Ectodermal cell (in vitro differentiated cells): ENCODE data around the gene IGSF3.

Experiments used
- H3K27ac ChIP-seq: 2 replicates; pipeline ENCODE4 v1.7.0; 2013; ENCODE audit warnings: mild to moderate bottlenecking, low read depth, low read length; ENCODE audit not compliant: insufficient read depth, poor library complexity, severe bottlenecking
- H3K27me3 ChIP-seq: 2 replicates; pipeline ENCODE4 v1.7.0; 2013; ENCODE audit warnings: mild to moderate bottlenecking, low read length; ENCODE audit not compliant: insufficient read depth, control insufficient read depth, poor library complexity, severe bottlenecking
- H3K36me3 ChIP-seq: one replicate; pipeline ENCODE4 v1.7.0; 2013; ENCODE audit warnings: low read length; ENCODE audit not compliant: control insufficient read depth, insufficient read depth
- H3K4me1 ChIP-seq: one replicate; pipeline ENCODE4 v1.7.0; 2013; ENCODE audit warnings: low read length; ENCODE audit not compliant: control insufficient read depth, insufficient read depth
- H3K4me3 ChIP-seq: 2 replicates; pipeline ENCODE4 v1.7.0; 2013; ENCODE audit warnings: low read depth, low read length, control low read depth; ENCODE audit not compliant: insufficient read depth
- H3K9me3 ChIP-seq: 2 replicates; pipeline ENCODE4 v1.7.0; 2013; ENCODE audit warnings: mild to moderate bottlenecking, low read length, moderate library complexity; ENCODE audit not compliant: control insufficient read depth
- WGBS, 2 experiments: methylation state at CpG; one replicate each; pipeline ENCODE4 v1.1.7; 2013; ENCODE audit warnings: missing lambda C conversion rate in 2 of 2; 5-methylcytosine and 5-hydroxymethylcytosine counted together

IGSF3 gene

GRCh38 chr1:116706123-116706522 lies 38.6 kb upstream of the IGSF3 start:
- H3K9me3 ChIP-seq, result no peaks in the 10 kb centered on the region
- H3K27me3 ChIP-seq, result no peaks in the 10 kb centered on the region
- no peaks in the 10 kb centered on the region for H3K36me3 ChIP-seq
- WGBS, 2 experiments, result 88 to 94% methylated on average over 2 of the region's 2 CpGs
- H3K4me1 ChIP-seq, result no peaks in the 10 kb centered on the region
- no peak overlapping the region for H3K27ac ChIP-seq
- no peak overlapping the region for H3K4me3 ChIP-seq

GRCh38 chr1:116704278-116704677 lies 36.7 kb upstream of the IGSF3 start:
- Histone ChIP-seq H3K27ac (no peak overlapping the region), H3K9me3 (no peaks in the 10 kb centered on the region), H3K36me3 (no peaks in the 10 kb centered on the region), H3K4me1 (no peaks in the 10 kb centered on the region), H3K4me3 (no peak overlapping the region), H3K27me3 (no peaks in the 10 kb centered on the region)
- 97 to 100% methylated on average over 2 of the region's 3 CpGs for WGBS, 2 experiments

GRCh38 chr1:116699605-116700004 lies 32.1 kb upstream of the IGSF3 start:
- Histone ChIP-seq H3K27ac (no peak overlapping the region), H3K9me3 (no peaks in the 10 kb centered on the region), H3K4me3 (no peak overlapping the region), H3K4me1 (no peaks in the 10 kb centered on the region), H3K36me3 (no peaks in the 10 kb centered on the region), H3K27me3 (no peaks in the 10 kb centered on the region)

GRCh38 chr1:116698244-116698595 lies 30.7 kb upstream of the IGSF3 start:
- no peak overlapping the region for H3K4me3 ChIP-seq
- no peaks in the 10 kb centered on the region for H3K9me3 ChIP-seq
- H3K27me3 ChIP-seq, result no peaks in the 10 kb centered on the region
- no peaks in the 10 kb centered on the region for H3K4me1 ChIP-seq
- 89 to 97% methylated on average over 2 of the region's 2 CpGs for WGBS, 2 experiments
- H3K27ac ChIP-seq, result no peak overlapping the region
- no peaks in the 10 kb centered on the region for H3K36me3 ChIP-seq

GRCh38 chr1:116697548-116698243 lies 30.2 kb upstream of the IGSF3 start:
- H3K9me3 ChIP-seq, result no peaks in the 10 kb centered on the region
- H3K27ac ChIP-seq, result no peak overlapping the region
- WGBS, 2 experiments, result 93 to 94% methylated on average over 4 of the region's 4 CpGs
- H3K4me3 ChIP-seq, result no peak overlapping the region
- no peaks in the 10 kb centered on the region for H3K4me1 ChIP-seq
- no peaks in the 10 kb centered on the region for H3K36me3 ChIP-seq
- no peaks in the 10 kb centered on the region for H3K27me3 ChIP-seq

- Histone ChIP-seq H3K4me3 (no peak overlapping the region), H3K36me3 (no peaks in the 10 kb centered on the region), H3K9me3 (no peaks in the 10 kb centered on the region), H3K4me1 (no peaks in the 10 kb centered on the region), H3K27me3 (no peaks in the 10 kb centered on the region), H3K27ac (no peak overlapping the region)
- 93 to 96% methylated on average over 3 of the region's 3 CpGs for WGBS, 2 experiments
Measured at GRCh38 chr1:116694524-116694923, 27.0 kb upstream of the IGSF3 start.

- no peaks in the 10 kb centered on the region for H3K27me3 ChIP-seq
- H3K27ac ChIP-seq, result no peak overlapping the region
- 89 to 92% methylated on average over 5 of the region's 5 CpGs for WGBS, 2 experiments
- no peaks in the 10 kb centered on the region for H3K9me3 ChIP-seq
- H3K4me3 ChIP-seq, result no peak overlapping the region
- H3K4me1 ChIP-seq, result no peaks in the 10 kb centered on the region
- H3K36me3 ChIP-seq, result no peaks in the 10 kb centered on the region
Measured at GRCh38 chr1:116693759-116694480, 26.4 kb upstream of the IGSF3 start.

GRCh38 chr1:116692879-116693278 lies 25.3 kb upstream of the IGSF3 start:
- H3K4me1 ChIP-seq, result no peaks in the 10 kb centered on the region
- H3K36me3 ChIP-seq, result no peaks in the 10 kb centered on the region
- no peaks in the 10 kb centered on the region for H3K9me3 ChIP-seq
- no peak overlapping the region for H3K4me3 ChIP-seq
- H3K27ac ChIP-seq, result no peak overlapping the region
- 87 to 93% methylated on average over 3 of the region's 3 CpGs for WGBS, 2 experiments
- H3K27me3 ChIP-seq, result no peaks in the 10 kb centered on the region

- no peaks in the 10 kb centered on the region for H3K4me1 ChIP-seq
- H3K27ac ChIP-seq, result no peak overlapping the region
- 81 to 84% methylated on average over 2 to 3 of the region's 3 CpGs for WGBS, 2 experiments
- H3K27me3 ChIP-seq, result no peaks in the 10 kb centered on the region
- H3K9me3 ChIP-seq, result no peaks in the 10 kb centered on the region
- H3K4me3 ChIP-seq, result no peak overlapping the region
- no peaks in the 10 kb centered on the region for H3K36me3 ChIP-seq
Measured at GRCh38 chr1:116690849-116691406, 23.4 kb upstream of the IGSF3 start.

- Histone ChIP-seq H3K27me3 (no peaks in the 10 kb centered on the region), H3K4me1 (no peaks in the 10 kb centered on the region), H3K27ac (no peak overlapping the region), H3K9me3 (no peaks in the 10 kb centered on the region), H3K4me3 (no peak overlapping the region), H3K36me3 (no peaks in the 10 kb centered on the region)
- WGBS, 2 experiments, result 61 to 71% methylated on average over 2 of the region's 2 CpGs
Measured at GRCh38 chr1:116690396-116690848, 22.9 kb upstream of the IGSF3 start.
